ENCODE measurements around the gene RPP21. TPM values are rescaled to one million over a fixed set of nuclear protein-coding genes. Genes with fewer than 3 reads are reported as not detected.

Gene RPP21
- total and polyA plus RNA-seq, 2 donors (not counting 1 experiment from before 2014, with no cell fraction given) = 16.7 to 30.2 TPM

- peak; percentile 64 to 84 for DNase-seq (ENCODE audit: low read depth in 2 of 2)
- Histone ChIP-seq H4K20me1 (ENCODE audit: control insufficient read depth, extremely low read depth, insufficient read depth, low read length) (no peaks in the 10 kb centered on the region), H2AFZ (ENCODE audit: low read length) (peak overlapping the region; percentile 67), H3K79me2 (ENCODE audit: control insufficient read depth, insufficient read depth, low read length) (no peaks in the 10 kb centered on the region), H3K9me3 (ENCODE audit: control insufficient read depth, insufficient read depth, low read depth, low read length) (no peaks in the 10 kb centered on the region), H3K27ac (ENCODE audit: insufficient read depth, low read length) (no peak overlapping the region), H3K4me1 (ENCODE audit: control insufficient read depth, extremely low read depth, insufficient read depth, low read length) (no peaks in the 10 kb centered on the region), H3K36me3 (ENCODE audit: control insufficient read depth, insufficient read depth, low read length) (no peaks in the 10 kb centered on the region), H3K9ac (ENCODE audit: insufficient read depth, low read length) (no peak overlapping the region), H3K27me3 (ENCODE audit: control insufficient read depth, insufficient read depth, low read length) (peaks cover 28% of the 10 kb centered on the region), H3K4me2 (ENCODE audit: extremely low read depth, insufficient read depth, low read length) (peak overlapping the region; percentile 60), H3K4me3 (replicated peaks in 1 of 4; ENCODE audit: control extremely low read depth in 1 of 4, insufficient read depth in 1 of 4, low read depth in 3 of 4, low read length in 4 of 4) (peak overlapping the region; percentile 30 to 61 (median 47))
- TF ChIP-seq EZH2 (IDR thresholded peaks at IDR 0.05; ENCODE audit: low read length, missing control alignments) (peak; percentile 49), CTCF (conservative IDR thresholded peaks at IDR 0.05 in 1 of 2, IDR thresholded peaks at IDR 0.05 in 1 of 2; ENCODE audit: low read depth in 1 of 2, low read length in 2 of 2) (peak; percentile 70 to 90)
Measured at GRCh38 chr6:30357678-30358540, 13.0 kb downstream of the RPP21 start.

- Histone ChIP-seq H3K4me1 (ENCODE audit: control insufficient read depth, extremely low read depth, insufficient read depth, low read length) (no peaks in the 10 kb centered on the region), H3K79me2 (ENCODE audit: control insufficient read depth, insufficient read depth, low read length) (no peaks in the 10 kb centered on the region), H3K9ac (ENCODE audit: insufficient read depth, low read length) (no peak overlapping the region), H4K20me1 (ENCODE audit: control insufficient read depth, extremely low read depth, insufficient read depth, low read length) (no peaks in the 10 kb centered on the region), H3K36me3 (ENCODE audit: control insufficient read depth, insufficient read depth, low read length) (no peaks in the 10 kb centered on the region), H3K9me3 (ENCODE audit: control insufficient read depth, insufficient read depth, low read depth, low read length) (no peaks in the 10 kb centered on the region), H3K4me3 (replicated peaks in 1 of 4; ENCODE audit: control extremely low read depth in 1 of 4, insufficient read depth in 1 of 4, low read depth in 3 of 4, low read length in 4 of 4) (no peak overlapping the region), H3K4me2 (ENCODE audit: extremely low read depth, insufficient read depth, low read length) (no peak overlapping the region), H3K27ac (ENCODE audit: insufficient read depth, low read length) (no peak overlapping the region), H3K27me3 (ENCODE audit: control insufficient read depth, insufficient read depth, low read length) (peaks cover 26% of the 10 kb centered on the region), H2AFZ (ENCODE audit: low read length) (no peak overlapping the region)
- TF ChIP-seq EZH2 (IDR thresholded peaks at IDR 0.05; ENCODE audit: low read length, missing control alignments) (no peak), CTCF (conservative IDR thresholded peaks at IDR 0.05 in 1 of 2, IDR thresholded peaks at IDR 0.05 in 1 of 2; ENCODE audit: low read depth in 1 of 2, low read length in 2 of 2) (no peak)
- no peak for DNase-seq (ENCODE audit: low read depth in 2 of 2)
Measured at GRCh38 chr6:30359276-30359675, 14.3 kb downstream of the RPP21 start.

DNA sequence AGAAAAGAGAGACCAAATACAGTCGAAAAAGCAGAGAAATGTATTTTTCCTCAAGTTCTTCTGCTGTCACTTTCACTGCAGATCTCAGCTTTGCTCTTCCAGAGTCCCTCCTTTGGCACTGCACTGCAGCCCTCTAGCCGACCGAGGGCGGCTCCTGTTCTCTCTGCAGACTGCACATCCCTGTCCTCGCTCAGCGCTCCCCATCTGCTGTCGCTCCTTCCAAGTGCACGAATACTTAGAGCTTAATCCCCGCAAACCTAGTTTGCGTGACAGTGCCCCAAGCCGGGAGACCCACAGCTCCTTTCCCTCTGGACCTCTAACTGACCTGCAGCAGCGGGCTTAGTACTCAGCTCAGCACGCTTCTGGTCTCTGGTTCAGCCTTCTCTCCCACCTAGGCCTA, 15.2 kb downstream of the RPP21 start:
- Histone ChIP-seq H3K9ac (ENCODE audit: insufficient read depth, low read length) (no peak overlapping the region), H3K27me3 (ENCODE audit: control insufficient read depth, insufficient read depth, low read length) (peaks cover 29% of the 10 kb centered on the region), H2AFZ (ENCODE audit: low read length) (no peak overlapping the region), H3K79me2 (ENCODE audit: control insufficient read depth, insufficient read depth, low read length) (no peaks in the 10 kb centered on the region), H3K27ac (ENCODE audit: insufficient read depth, low read length) (no peak overlapping the region), H3K4me1 (ENCODE audit: control insufficient read depth, extremely low read depth, insufficient read depth, low read length) (no peaks in the 10 kb centered on the region), H3K4me3 (replicated peaks in 1 of 4; ENCODE audit: control extremely low read depth in 1 of 4, insufficient read depth in 1 of 4, low read depth in 3 of 4, low read length in 4 of 4) (no peak overlapping the region), H3K36me3 (ENCODE audit: control insufficient read depth, insufficient read depth, low read length) (no peaks in the 10 kb centered on the region), H3K4me2 (ENCODE audit: extremely low read depth, insufficient read depth, low read length) (no peak overlapping the region), H4K20me1 (ENCODE audit: control insufficient read depth, extremely low read depth, insufficient read depth, low read length) (no peaks in the 10 kb centered on the region), H3K9me3 (ENCODE audit: control insufficient read depth, insufficient read depth, low read depth, low read length) (no peaks in the 10 kb centered on the region)
- TF ChIP-seq EZH2 (IDR thresholded peaks at IDR 0.05; ENCODE audit: low read length, missing control alignments) (no peak), CTCF (conservative IDR thresholded peaks at IDR 0.05 in 1 of 2, IDR thresholded peaks at IDR 0.05 in 1 of 2; ENCODE audit: low read depth in 1 of 2, low read length in 2 of 2) (no peak)
- no peak for DNase-seq (ENCODE audit: low read depth in 2 of 2)

All from fibroblast of lung (primary cell).